ENCODE measurements around the gene GJD3.
A peak's percentile ranks its signal among the peaks of the same experiment; 100 is the strongest.
"Not testable (repeated sequence)": the region's sequence is repeated elsewhere in the genome, so short reads cannot be mapped to it uniquely, and the experiment has no call there.

The GJD3 gene

DNA sequence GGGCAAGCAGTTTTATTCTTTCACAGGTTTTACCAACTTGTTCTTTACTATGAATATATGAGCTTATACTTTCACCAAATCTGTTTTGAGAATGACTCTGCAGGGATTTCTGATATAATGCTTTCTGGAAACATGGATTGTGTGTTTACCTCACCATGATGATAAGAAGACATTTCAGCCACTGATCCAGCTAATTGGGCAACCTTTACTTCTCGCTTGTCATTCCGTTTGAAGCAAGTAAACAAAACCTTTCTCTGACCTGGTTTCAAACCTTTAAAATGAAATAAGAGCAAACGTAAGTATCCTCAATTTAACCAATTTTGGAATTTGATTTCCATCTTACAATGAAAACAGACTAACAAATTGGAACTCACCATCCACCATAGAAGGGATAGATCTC lies 39.5 kb upstream of the GJD3 start:
- Histone ChIP-seq H3K79me2 (ENCODE audit: insufficient read depth, low read length) (peaks cover 68% of the 10 kb centered on the region), H3K9me2 (replicated peaks; ENCODE audit: low read depth, low read length) (no peaks in the 10 kb centered on the region), H4K20me1 (ENCODE audit: insufficient read depth, low read length, poor library complexity, severe bottlenecking) (peaks cover 41% of the 10 kb centered on the region), H3K9me3 (ENCODE audit: insufficient read depth, low read depth, low read length) (no peaks in the 10 kb centered on the region), H3K4me2 (ENCODE audit: low read depth, low read length, poor library complexity, severe bottlenecking) (peak overlapping the region; percentile 0), H2AFZ (ENCODE audit: low read length) (no peak overlapping the region), H3K27me3 (ENCODE audit: insufficient read depth, low read length, poor library complexity, severe bottlenecking) (no peaks in the 10 kb centered on the region), H3K9ac (ENCODE audit: low read depth, low read length, poor library complexity, severe bottlenecking) (no peak overlapping the region), H3F3A (ENCODE audit: low read depth) (peaks cover 4% of the 10 kb centered on the region; the same call in 1 of the 2 replicates), H3K4me3 (ENCODE audit: low read length, poor library complexity, severe bottlenecking) (no peak overlapping the region), H3K4me1 (ENCODE audit: insufficient read depth, low read length, poor library complexity, severe bottlenecking) (peaks cover 6% of the 10 kb centered on the region), H3K36me3 (ENCODE audit: insufficient read depth, low read length) (peaks cover 93% of the 10 kb centered on the region)
- TF ChIP-seq CTCF (conservative IDR thresholded peaks at IDR 0.05; ENCODE audit: low read length) = no peak
- TF ChIP-seq EZH2phosphoT487 (IDR thresholded peaks at IDR 0.05; ENCODE audit: borderline replicate concordance) = no peak

GRCh38 chr17:40402668-40403067 lies 38.1 kb upstream of the GJD3 start:
- peaks cover 56% of the 10 kb centered on the region for H3K79me2 ChIP-seq (ENCODE audit: insufficient read depth, low read length)
- H4K20me1 ChIP-seq (ENCODE audit: insufficient read depth, low read length, poor library complexity, severe bottlenecking) = peaks cover 36% of the 10 kb centered on the region
- H3K9me3 ChIP-seq (ENCODE audit: insufficient read depth, low read depth, low read length) = no peaks in the 10 kb centered on the region
- no peak overlapping the region for H3K4me2 ChIP-seq (ENCODE audit: low read depth, low read length, poor library complexity, severe bottlenecking)
- peaks cover 96% of the 10 kb centered on the region for H3K36me3 ChIP-seq (ENCODE audit: insufficient read depth, low read length)
- H3K9ac ChIP-seq (ENCODE audit: low read depth, low read length, poor library complexity, severe bottlenecking) = no peak overlapping the region
- H3K9me2 ChIP-seq (replicated peaks; ENCODE audit: low read depth, low read length) = no peaks in the 10 kb centered on the region
- TF ChIP-seq CTCF (conservative IDR thresholded peaks at IDR 0.05; ENCODE audit: low read length) (peak; percentile 36), EZH2phosphoT487 (IDR thresholded peaks at IDR 0.05; ENCODE audit: borderline replicate concordance) (no peak)
- no peaks in the 10 kb centered on the region for H3K27me3 ChIP-seq (ENCODE audit: insufficient read depth, low read length, poor library complexity, severe bottlenecking)
- peaks cover 4% of the 10 kb centered on the region; the same call in 1 of the 2 replicates for H3F3A ChIP-seq (ENCODE audit: low read depth)
- peaks cover 3% of the 10 kb centered on the region for H3K4me1 ChIP-seq (ENCODE audit: insufficient read depth, low read length, poor library complexity, severe bottlenecking)
- H3K4me3 ChIP-seq (ENCODE audit: low read length, poor library complexity, severe bottlenecking) = no peak overlapping the region
- no peak overlapping the region for H2AFZ ChIP-seq (ENCODE audit: low read length)

DNA sequence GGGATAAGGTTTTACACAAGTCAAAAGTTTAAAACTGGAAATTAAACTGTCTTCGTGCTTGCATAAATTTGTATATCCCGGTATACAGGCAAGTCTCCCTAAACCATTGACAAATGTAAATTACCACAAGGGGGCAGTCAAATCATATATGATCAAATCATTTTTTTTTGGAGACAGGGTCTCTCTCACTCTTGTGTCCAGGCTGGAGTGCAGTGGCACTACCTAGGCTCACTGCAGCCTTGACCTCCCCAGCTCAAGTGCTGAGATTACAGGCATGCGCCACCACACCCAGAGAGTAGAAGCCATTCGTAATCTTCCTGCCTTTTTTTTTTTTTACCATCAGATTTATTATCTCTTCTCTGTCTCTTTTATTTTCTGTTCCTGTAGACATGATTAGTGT lies 34.6 kb upstream of the GJD3 start:
- TF ChIP-seq CTCF (conservative IDR thresholded peaks at IDR 0.05; ENCODE audit: low read length) (peak; percentile 76), EZH2phosphoT487 (IDR thresholded peaks at IDR 0.05; ENCODE audit: borderline replicate concordance) (no peak)
- Histone ChIP-seq H2AFZ (ENCODE audit: low read length) (no peak overlapping the region), H3K36me3 (ENCODE audit: insufficient read depth, low read length) (peaks cover 99% of the 10 kb centered on the region), H3K27me3 (ENCODE audit: insufficient read depth, low read length, poor library complexity, severe bottlenecking) (no peaks in the 10 kb centered on the region), H3K9me2 (replicated peaks; ENCODE audit: low read depth, low read length) (no peaks in the 10 kb centered on the region), H3K79me2 (ENCODE audit: insufficient read depth, low read length) (peaks cover 33% of the 10 kb centered on the region), H3K9ac (ENCODE audit: low read depth, low read length, poor library complexity, severe bottlenecking) (no peak overlapping the region), H3K4me1 (ENCODE audit: insufficient read depth, low read length, poor library complexity, severe bottlenecking) (peaks cover 3% of the 10 kb centered on the region), H3K4me2 (ENCODE audit: low read depth, low read length, poor library complexity, severe bottlenecking) (no peak overlapping the region), H3F3A (ENCODE audit: low read depth) (peaks cover 4% of the 10 kb centered on the region; the same call in 1 of the 2 replicates), H3K4me3 (ENCODE audit: low read length, poor library complexity, severe bottlenecking) (no peak overlapping the region), H3K9me3 (ENCODE audit: insufficient read depth, low read depth, low read length) (no peaks in the 10 kb centered on the region), H4K20me1 (ENCODE audit: insufficient read depth, low read length, poor library complexity, severe bottlenecking) (peaks cover 40% of the 10 kb centered on the region)

GRCh38 chr17:40386555-40386954 lies 22.0 kb upstream of the GJD3 start:
- H3K36me3 ChIP-seq (ENCODE audit: insufficient read depth, low read length) = peaks cover 52% of the 10 kb centered on the region
- H3F3A ChIP-seq (ENCODE audit: low read depth); H3K27me3 ChIP-seq (ENCODE audit: insufficient read depth, low read length, poor library complexity, severe bottlenecking); H3K4me2 ChIP-seq (ENCODE audit: low read depth, low read length, poor library complexity, severe bottlenecking); H3K4me1 ChIP-seq (ENCODE audit: insufficient read depth, low read length, poor library complexity, severe bottlenecking); H4K20me1 ChIP-seq (ENCODE audit: insufficient read depth, low read length, poor library complexity, severe bottlenecking); H3K9ac ChIP-seq (ENCODE audit: low read depth, low read length, poor library complexity, severe bottlenecking); H3K9me3 ChIP-seq (ENCODE audit: insufficient read depth, low read depth, low read length); H3K4me3 ChIP-seq (ENCODE audit: low read length, poor library complexity, severe bottlenecking); H3K79me2 ChIP-seq (ENCODE audit: insufficient read depth, low read length); H2AFZ ChIP-seq (ENCODE audit: low read length); H3K9me2 ChIP-seq (replicated peaks; ENCODE audit: low read depth, low read length): not testable (repeated sequence)
